HG03097 (cell line): ENCODE results near the gene POLR3G.

Experiments used
- ATAC-seq: cut with Tn5 transposase; IDR thresholded peaks from one replicate; pipeline ENCODE4 v1.9.1; 2021; ENCODE audit not compliant: unreplicated experiment, low FRiP score

Gene POLR3G

GRCh38 chr5:90474235-90475107, at the start of gene POLR3G, which contains the start of gene MBLAC2:
TSS of gene POLR3G (plus strand) at chr5:90474864. CDS start at chr5:90485568, 10,704 bp downstream.
TSS of gene MBLAC2 (minus strand) at chr5:90474771. CDS start at chr5:90474292, 479 bp downstream.
- peak; percentile 91 for ATAC-seq

DNA sequence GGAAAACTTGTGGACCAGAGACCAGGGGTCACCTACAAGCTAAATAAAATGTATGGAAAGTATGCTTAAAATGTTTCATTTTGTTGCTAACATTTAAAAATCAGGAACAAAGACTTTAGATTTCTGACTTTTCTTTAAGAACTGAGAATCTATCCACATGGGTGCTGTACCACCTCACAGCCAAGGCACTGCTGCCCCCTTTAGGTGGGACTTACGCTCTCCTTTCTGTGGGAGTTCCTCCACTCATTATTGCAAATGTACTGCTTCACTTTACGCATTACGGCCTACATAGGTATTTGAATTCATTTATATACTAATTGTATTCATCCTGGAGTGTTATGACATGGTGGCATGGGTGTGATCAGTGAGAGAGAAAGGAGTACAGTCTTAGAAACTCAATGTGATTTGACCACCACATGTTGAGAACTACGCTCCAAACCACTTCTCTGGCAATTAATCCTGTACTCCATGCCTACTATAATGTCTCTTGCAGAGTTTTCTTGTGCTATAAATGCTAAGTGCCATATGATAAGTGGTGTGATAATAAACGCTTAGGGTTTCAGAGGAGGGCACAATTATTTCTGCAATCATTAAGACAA, 40.4 kb upstream of the POLR3G start:
- no peak for ATAC-seq

DNA sequence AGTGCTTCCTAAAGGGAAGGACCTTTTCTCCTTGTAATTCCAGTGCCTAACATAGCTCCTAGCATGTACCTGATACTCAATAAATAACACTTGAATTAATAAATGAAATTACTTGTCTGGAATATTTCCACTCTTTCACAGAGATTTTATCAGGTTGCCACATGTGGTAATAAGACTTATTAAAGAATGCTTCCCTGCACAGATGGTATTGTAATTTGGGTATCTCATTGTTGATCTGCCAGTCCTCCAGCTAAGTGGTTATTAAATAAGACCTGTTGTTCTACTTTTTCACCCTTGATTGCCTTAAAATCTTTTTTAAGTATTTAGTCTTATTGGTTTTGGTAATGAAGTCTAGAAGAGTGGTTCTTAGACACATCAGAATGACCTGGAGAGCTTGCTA, 37.0 kb upstream of the POLR3G start:
- ATAC-seq: no peak

DNA sequence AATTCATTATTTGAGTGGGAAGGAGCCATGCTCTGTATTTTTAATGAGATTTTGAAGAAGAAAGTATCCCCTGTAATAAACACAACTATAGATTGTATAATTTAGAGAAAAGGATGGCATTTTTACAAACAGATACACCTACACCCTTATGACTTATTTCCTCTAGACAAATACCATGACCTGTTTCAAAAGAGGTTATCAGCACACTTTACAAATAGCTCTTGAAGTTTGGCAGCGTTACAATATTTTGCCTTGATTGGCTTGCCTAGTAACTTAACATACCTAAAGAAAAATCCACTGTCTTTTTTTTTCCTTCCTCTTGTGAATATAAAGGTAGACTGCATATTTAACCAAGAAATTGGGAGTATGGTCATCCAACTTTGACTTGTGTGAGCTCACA, 36.6 kb upstream of the POLR3G start:
- ATAC-seq: no peak

DNA sequence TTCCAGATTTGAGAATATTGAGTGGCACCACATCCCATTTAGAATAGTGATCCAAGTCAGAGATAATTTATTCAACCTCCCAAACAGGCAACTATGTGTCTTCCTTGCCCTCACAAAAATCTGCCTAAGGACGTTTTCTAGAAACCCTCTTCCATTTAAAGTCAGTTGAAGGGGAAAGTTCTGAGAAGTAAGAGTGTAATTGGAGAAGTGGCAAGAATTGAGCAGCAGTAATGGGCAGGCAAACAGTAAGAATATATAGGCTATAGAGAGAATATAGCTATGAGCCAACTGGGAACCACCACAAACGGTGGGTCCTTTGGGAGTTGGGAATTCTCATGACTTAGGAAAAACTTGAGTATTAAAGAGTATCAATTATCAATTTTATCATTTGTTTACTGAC, 34.0 kb upstream of the POLR3G start:
- ATAC-seq: no peak

GRCh38 chr5:90446961-90447360, 27.7 kb upstream of the POLR3G start:
- no peak for ATAC-seq

DNA sequence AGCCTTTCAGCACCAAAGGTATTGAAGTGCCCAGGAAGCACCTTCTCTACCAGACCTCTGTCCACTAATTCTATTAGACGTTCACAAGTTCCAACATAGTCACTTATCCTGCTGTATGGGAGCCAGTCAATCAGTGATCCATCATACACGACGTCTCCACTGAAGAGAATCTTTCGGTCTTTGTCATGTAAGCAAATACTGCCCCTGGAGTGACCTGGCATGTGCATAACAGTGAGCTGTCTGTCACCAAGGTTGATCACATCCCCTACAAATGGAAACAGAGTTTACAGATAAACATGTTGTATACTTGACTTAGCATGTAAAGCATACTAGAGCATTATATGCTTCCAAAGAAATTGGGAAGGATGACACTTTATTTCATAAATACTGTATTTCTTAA, 13.4 kb upstream of the POLR3G start:
- ATAC-seq: no peak

DNA sequence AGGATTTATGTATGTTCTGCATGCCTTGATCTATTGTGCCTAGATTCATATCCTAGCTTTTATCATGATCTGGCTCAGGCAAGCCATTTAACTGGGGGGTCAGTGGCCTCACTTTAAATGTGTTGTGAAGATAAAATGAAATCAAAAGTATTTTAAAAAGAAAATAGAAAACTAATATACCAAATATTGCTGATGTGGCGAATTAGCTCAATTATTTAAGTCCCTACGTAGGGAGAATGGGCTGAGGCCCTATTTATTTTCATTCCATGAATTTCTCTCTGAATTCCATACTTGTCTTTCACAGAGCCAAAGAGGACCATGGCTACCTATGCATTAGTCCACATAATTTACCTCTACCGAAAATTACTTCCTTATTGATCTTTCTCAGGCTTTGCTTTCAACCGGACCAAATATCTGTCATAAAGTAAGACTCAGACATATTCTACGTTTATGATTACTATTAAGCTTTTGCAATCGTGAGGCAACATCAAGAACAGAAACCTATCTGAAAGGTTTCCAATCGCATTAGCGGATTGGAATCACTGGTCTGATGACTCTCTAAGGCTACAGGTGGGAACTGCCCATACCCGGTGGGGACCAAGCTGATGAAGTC, 1.8 kb upstream of the POLR3G start:
- ATAC-seq: no peak

DNA sequence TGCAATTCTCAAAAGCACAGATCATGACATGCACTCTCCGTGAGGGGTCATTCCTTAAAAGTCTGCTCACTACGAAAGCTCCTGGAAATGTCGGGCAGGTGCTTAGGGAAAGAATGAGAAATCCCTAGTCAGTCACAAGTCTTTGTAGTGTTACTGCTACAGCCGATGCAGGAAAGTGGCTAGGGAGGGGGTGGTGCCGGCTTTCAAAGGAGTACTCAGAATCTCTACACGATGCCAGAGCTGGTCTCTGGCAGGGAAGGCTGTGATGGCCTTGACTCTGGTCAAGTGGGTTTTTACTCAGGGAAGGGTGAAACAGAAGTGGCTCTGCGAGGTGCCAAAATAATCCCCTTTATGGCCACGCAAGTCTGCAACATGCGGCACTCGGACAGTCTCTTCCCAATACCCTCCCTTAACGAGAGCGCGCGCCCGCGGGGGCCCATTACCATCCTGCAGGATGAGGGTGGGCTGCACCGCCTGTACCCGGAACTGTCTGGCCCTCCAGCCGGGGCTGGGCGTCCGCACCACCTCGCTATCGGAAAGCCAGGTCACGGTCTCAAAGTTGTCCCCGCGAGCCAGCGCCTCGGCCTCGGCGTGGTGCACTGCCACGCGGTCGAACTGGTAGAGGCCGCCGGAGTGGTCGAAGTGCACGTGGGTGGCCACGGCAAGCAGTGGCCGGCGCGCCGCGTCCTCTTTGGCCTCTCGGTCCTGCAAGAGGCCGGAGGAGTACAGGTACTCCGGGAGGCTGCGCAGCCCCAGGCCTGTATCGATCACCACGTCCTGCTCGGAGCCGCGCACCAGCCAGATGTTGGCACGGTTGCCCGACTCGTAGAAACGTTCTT, 1.0 kb upstream of the POLR3G start:
- ATAC-seq: peak; percentile 23

DNA sequence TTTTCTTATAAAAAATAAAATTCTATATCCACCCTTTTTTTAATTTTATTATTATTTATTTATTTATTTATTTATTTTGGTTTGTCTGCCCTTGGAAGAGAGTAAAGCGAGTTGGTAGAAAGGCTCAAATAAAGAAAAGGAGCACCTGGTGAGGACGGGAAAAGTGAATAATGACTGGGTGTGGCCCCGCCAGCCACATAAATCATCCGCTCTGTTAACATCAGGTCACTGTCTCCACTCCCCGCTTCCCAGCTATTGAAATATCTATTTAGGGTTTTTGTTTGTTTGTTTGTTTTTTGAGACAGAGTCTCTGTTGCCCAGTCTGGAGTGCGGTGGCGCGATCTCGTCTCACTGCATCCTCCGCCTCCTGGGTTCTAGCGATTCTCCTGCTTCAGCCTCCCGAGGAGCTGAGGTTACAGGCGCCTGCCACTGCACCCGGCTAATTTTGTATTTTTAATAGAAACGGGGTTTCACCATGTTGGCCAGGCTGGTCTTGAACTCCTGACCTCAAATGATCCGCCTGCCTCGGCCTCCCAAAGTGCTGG, 844 bp downstream of the POLR3G start:
- ATAC-seq: no peak

DNA sequence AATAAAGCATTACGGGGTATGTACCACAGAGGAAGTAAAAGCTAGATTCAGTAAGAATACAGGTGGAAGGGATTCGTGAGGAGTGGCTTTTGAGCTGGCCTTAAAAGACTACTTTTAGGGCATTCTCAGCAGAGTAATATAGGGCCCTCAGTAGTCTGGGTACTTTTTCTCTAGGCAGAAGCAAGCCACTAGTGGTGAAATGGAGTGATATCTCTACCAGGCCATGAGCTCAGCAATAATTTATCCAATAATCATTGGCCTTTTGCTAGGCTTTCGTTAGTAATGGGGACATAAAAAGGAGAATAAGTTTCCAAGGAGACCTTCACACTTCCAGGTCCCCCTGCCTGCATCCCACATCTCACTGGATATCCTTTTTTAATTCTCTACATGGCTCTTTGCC, 1.7 kb downstream of the POLR3G start:
- ATAC-seq: no peak

DNA sequence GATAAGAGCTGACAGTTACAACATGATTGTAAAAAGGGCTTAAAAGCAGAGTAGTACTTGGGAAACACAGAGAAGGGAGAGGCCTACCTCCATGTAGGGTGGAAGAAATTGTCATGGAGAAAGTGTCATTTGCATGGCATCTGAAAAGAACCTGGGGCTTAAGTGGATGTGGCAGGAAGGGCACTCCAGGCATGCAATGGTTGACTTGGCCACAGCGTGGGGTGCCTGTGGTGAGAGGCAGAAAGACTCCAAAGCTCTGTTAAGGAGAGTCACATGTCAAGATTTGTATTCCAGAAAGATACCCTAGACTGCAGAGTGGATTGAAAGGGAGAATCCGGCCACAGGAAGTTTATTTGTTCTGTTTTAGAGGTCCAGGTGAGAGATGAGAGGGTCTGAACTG, 2.4 kb downstream of the POLR3G start:
- ATAC-seq: no peak

DNA sequence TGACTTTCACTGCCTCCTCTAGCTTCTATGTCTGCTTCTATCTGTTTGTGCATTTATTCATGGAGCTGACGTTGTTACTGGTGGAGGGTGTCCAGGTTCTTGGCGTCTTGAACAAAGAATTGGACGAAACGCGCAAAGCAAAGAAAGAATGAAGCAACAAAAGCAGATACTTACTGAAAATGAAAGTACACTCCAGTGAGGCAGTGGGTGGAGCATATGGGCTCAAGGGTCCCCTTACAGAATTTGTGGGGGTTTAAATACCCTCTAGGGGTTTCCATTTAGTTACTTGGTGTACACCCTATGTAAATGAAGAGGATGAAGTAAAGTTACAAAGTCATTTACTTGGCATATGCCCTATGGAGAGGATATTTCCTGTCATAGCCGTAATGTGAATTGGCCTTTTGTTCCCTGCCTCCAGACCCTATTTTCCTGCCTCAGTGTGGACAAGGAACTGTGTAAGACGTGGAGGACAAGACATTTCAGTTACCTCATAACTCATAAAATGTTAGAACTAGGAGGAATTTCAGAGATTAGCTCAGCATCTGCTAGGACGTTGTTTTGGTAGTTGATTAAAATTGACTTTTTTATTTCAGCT, 3.1 kb downstream of the POLR3G start:
- ATAC-seq: no peak

GRCh38 chr5:90479611-90480385, 5.1 kb downstream of the POLR3G start:
- ATAC-seq: no peak

DNA sequence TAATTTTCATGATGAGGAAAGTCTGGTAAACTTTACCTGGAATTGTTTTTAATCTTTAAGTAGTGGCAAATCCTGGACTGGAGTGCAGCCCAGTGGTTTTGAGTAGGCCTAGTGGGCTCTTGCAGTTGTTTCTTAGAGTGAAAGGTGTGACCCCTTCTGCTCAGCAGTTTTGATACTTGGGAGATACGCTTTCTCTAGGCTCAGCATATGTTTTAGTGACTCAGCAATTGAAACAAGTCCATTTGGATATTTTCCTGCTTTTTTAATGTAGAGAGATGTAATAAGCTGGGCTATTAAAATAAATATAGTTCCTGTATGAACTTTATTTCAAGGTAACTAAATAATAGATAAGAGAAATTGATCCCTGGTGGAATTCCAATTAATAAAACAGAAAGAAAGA, 6.0 kb downstream of the POLR3G start:
- ATAC-seq: no peak

GRCh38 chr5:90483206-90483605, 8.5 kb downstream of the POLR3G start:
- no peak for ATAC-seq

DNA sequence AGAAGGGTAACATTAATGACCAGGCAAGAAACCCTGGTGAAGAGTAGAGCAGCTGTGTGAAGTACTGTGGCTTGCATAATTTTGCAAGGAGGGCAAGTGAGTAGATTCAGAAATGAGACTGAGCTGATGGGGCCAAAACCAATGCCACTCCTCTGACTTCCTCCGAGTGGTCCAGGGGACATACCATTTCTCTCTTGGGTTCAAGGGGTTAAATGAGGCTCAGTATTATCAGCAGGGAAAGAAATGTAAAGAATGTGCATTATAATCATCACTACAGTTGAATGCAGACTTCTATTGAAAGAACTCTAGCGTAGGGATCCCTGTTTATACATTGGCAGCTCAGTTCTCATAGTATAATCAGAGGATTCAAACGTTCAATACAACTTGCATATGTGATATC, 9.9 kb downstream of the POLR3G start:
- no peak for ATAC-seq

- ATAC-seq: no peak
Measured at GRCh38 chr5:90488791-90489190, 14.1 kb downstream of the POLR3G start.

- ATAC-seq: no peak
Measured at GRCh38 chr5:90494043-90494442, 19.4 kb downstream of the POLR3G start.
